HepG2 (cell line): ENCODE data around the gene NOTUM. TPM values are rescaled to one million over a fixed set of nuclear protein-coding genes. Genes with fewer than 3 reads are reported as not detected.

ENCODE experiments used
- ATF7 ChIP-seq, 2 experiments: fragments of 450-650 bp in 1 of 2; sonication (generic) in 1 of 2; formaldehyde crosslinking in 1 of 2; IDR thresholded peaks; 2 replicates each; pipeline versions ENCODE4 v1.4.0 to v1.6.1; 2016 to 2020; ENCODE audit warnings: antibody characterized with exemption in 1 of 2, mild to moderate bottlenecking in 1 of 2, missing genetic modification reagents in 1 of 2
- HIVEP1 ChIP-seq: sonication (generic); formaldehyde crosslinking; IDR thresholded peaks from 2 replicates; pipeline ENCODE4 v1.4.0; 2020; ENCODE audit warnings: mild to moderate bottlenecking, missing genetic modification reagents
- MIER3 ChIP-seq: IDR thresholded peaks from 2 replicates; pipeline ENCODE4 v1.6.1; 2016; ENCODE audit warnings: missing compliant biosample characterization, borderline replicate concordance
- NKX3-1 ChIP-seq: sonication (generic); formaldehyde crosslinking; IDR thresholded peaks from 2 replicates; pipeline ENCODE4 v1.5.0; 2020; ENCODE audit warnings: missing genetic modification reagents
- NPAS2 ChIP-seq: sonication (generic); formaldehyde crosslinking; IDR thresholded peaks from 2 replicates; pipeline ENCODE4 v1.8.0; 2022; ENCODE audit warnings: mild to moderate bottlenecking, missing genetic modification reagents, borderline replicate concordance
- XRCC5 ChIP-seq: fragments of 200-400 bp; formaldehyde crosslinking; optimal IDR thresholded peaks from 2 replicates; pipeline ENCODE3; 2017; ENCODE audit warnings: mild to moderate bottlenecking, low read length
- ZNF629 ChIP-seq: sonication (generic); formaldehyde crosslinking; conservative IDR thresholded peaks from 2 replicates; pipeline ENCODE4 v1.5.0; 2020; ENCODE audit warnings: missing genetic modification reagents
- ZNF781 ChIP-seq: sonication (generic); formaldehyde crosslinking; IDR thresholded peaks from 2 replicates; pipeline ENCODE4 v1.5.1; 2020; ENCODE audit warnings: borderline replicate concordance, mild to moderate bottlenecking, missing genetic modification reagents; ENCODE audit errors: not compliant biosample characterization
- polyA plus RNA-seq, 8 experiments: library from polyadenylated mRNA; depleted of rRNA in 3 of 8; stranded (reverse) in 7 of 8; unstranded in 1 of 8; fragments of >200 nt; fragmentation: Illumina TruSeq in 4 of 8; extraction: Trizol in 4 of 8; gene quantifications; 2 replicates each; pipeline versions ENCODE4 v1.2.1 to v1.2.3, GENCODE V29; 2011 to 2016; ENCODE audit warnings: low read depth in 4 of 8, missing spikeins in 1 of 8, mixed read lengths in 1 of 8; ENCODE audit not compliant: insufficient read depth in 1 of 8
- total RNA-seq, 5 experiments: library from RNA; depleted of rRNA; stranded (reverse); fragments of >200 nt; fragmentation: Illumina TruSeq; extraction: Trizol; gene quantifications; 2 replicates each; pipeline ENCODE4 v1.2.3, GENCODE V29; 2016; ENCODE audit warnings: low read depth in 1 of 5
- TF ChIP-seq, protein P1 (sequence below): sonication (generic); formaldehyde crosslinking; IDR thresholded peaks from 2 replicates; pipeline ENCODE4 v1.4.0; 2020; ENCODE audit warnings: mild to moderate bottlenecking, missing genetic modification reagents, borderline replicate concordance
- TF ChIP-seq, protein P2 (sequence below): sonication (generic); formaldehyde crosslinking; IDR thresholded peaks from 2 replicates; pipeline ENCODE4 v1.8.1; 2022; ENCODE audit warnings: low read depth, mild to moderate bottlenecking, missing genetic modification reagents
- TF ChIP-seq, protein P3 (sequence below): sonication (generic); formaldehyde crosslinking; conservative IDR thresholded peaks from 2 replicates; pipeline ENCODE4 v1.8.1; 2023; ENCODE audit warnings: missing genetic modification reagents
- TF ChIP-seq, protein P4 (sequence below): IDR thresholded peaks from 2 replicates; pipeline ENCODE4 v1.6.1; 2016; ENCODE audit warnings: missing genetic modification reagents, missing compliant biosample characterization
- TF ChIP-seq, protein P5 (sequence below): sonication (generic); formaldehyde crosslinking; IDR thresholded peaks from 2 replicates; pipeline ENCODE4 v1.4.0; 2020; ENCODE audit warnings: mild to moderate bottlenecking, missing genetic modification reagents
- TF ChIP-seq, protein P6 (sequence below): sonication (generic); formaldehyde crosslinking; IDR thresholded peaks from 2 replicates; pipeline ENCODE4 v1.5.0; 2020; ENCODE audit warnings: mild to moderate bottlenecking, missing genetic modification reagents, moderate library complexity

The NOTUM gene
- total and polyA plus RNA-seq, 2 of the 13 experiments (the other 11 are each of a cell fraction or from before 2014, with no cell fraction given): 150 to 160 TPM

DNA sequence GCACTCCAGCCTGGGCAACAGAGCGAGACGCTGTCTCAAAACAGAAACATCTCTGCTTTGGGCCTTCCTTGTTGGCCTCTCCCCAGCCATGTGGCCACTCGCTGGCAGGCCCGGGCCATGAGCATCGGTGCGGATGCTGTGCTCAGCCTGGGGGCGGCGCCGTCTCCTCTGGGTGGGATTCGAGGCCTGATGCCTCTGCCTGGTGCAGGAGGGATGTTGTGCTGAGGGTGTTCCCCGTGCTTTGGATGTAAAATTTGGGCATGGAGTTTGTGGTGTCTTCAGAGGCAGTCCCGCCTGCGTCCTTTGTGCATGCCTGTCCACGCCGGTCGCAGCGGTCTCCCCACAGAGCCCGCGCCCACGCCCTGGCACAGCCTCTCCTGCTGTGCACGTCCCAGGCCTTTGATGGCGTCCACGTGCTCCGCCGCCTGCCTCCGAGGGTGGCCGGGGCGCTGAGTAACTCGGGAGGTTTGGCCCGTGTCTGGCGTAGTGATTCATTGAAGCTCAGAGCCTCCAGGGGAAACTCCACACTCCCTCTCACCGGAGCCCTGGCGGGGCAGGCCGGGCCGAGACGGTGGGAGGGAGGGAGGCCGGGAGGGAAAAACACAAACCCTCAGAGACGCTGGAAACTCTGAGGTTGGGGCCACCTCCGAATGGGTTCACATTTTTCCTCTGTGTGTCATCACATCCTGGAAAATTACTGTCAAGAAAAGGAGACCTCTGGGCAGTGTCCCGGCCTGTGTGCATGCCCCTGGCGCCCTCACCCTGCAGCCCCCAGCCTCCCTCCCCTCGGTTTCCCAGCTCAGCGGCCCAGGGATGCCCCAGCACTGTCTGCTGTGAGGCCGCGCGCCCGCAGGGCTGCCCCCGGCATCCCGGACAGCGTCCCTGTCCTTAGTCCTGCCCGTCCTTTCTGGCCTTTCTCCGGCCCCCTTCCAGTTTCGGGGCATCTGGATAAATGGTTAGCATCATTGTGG lies 42.7 kb upstream of the NOTUM start (continued):
- TF ChIP-seq, protein P1, sequence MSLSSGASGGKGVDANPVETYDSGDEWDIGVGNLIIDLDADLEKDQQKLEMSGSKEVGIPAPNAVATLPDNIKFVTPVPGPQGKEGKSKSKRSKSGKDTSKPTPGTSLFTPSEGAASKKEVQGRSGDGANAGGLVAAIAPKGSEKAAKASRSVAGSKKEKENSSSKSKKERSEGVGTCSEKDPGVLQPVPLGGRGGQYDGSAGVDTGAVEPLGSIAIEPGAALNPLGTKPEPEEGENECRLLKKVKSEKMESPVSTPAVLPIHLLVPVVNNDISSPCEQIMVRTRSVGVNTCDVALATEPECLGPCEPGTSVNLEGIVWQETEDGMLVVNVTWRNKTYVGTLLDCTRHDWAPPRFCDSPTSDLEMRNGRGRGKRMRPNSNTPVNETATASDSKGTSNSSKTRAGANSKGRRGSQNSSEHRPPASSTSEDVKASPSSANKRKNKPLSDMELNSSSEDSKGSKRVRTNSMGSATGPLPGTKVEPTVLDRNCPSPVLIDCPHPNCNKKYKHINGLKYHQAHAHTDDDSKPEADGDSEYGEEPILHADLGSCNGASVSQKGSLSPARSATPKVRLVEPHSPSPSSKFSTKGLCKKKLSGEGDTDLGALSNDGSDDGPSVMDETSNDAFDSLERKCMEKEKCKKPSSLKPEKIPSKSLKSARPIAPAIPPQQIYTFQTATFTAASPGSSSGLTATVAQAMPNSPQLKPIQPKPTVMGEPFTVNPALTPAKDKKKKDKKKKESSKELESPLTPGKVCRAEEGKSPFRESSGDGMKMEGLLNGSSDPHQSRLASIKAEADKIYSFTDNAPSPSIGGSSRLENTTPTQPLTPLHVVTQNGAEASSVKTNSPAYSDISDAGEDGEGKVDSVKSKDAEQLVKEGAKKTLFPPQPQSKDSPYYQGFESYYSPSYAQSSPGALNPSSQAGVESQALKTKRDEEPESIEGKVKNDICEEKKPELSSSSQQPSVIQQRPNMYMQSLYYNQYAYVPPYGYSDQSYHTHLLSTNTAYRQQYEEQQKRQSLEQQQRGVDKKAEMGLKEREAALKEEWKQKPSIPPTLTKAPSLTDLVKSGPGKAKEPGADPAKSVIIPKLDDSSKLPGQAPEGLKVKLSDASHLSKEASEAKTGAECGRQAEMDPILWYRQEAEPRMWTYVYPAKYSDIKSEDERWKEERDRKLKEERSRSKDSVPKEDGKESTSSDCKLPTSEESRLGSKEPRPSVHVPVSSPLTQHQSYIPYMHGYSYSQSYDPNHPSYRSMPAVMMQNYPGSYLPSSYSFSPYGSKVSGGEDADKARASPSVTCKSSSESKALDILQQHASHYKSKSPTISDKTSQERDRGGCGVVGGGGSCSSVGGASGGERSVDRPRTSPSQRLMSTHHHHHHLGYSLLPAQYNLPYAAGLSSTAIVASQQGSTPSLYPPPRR (CRISPR knock-in tag): peak; percentile 54; the same call in 1 of the 2 replicates
- TF ChIP-seq, protein P2, sequence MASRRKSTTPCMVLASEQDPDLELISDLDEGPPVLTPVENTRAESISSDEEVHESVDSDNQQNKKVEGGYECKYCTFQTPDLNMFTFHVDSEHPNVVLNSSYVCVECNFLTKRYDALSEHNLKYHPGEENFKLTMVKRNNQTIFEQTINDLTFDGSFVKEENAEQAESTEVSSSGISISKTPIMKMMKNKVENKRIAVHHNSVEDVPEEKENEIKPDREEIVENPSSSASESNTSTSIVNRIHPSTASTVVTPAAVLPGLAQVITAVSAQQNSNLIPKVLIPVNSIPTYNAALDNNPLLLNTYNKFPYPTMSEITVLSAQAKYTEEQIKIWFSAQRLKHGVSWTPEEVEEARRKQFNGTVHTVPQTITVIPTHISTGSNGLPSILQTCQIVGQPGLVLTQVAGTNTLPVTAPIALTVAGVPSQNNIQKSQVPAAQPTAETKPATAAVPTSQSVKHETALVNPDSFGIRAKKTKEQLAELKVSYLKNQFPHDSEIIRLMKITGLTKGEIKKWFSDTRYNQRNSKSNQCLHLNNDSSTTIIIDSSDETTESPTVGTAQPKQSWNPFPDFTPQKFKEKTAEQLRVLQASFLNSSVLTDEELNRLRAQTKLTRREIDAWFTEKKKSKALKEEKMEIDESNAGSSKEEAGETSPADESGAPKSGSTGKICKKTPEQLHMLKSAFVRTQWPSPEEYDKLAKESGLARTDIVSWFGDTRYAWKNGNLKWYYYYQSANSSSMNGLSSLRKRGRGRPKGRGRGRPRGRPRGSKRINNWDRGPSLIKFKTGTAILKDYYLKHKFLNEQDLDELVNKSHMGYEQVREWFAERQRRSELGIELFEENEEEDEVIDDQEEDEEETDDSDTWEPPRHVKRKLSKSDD (CRISPR knock-in tag): no peak; the same call in 1 of the 2 replicates
- TF ChIP-seq XRCC5 (no peak), ZNF781 (CRISPR knock-in tag) (peak; percentile 67), ATF7 (IDR thresholded peaks at IDR 0.05) (no peak), ATF7 (CRISPR knock-in tag; IDR thresholded peaks at IDR 0.05) (no peak), ZNF629 (CRISPR knock-in tag) (peak; percentile 40), MIER3 (peak; percentile 62; the same call in 1 of the 2 replicates), NKX3-1 (CRISPR knock-in tag) (peak; percentile 84), NPAS2 (CRISPR knock-in tag) (no peak), HIVEP1 (CRISPR knock-in tag) (peak; percentile 96)
- TF ChIP-seq, protein P3, sequence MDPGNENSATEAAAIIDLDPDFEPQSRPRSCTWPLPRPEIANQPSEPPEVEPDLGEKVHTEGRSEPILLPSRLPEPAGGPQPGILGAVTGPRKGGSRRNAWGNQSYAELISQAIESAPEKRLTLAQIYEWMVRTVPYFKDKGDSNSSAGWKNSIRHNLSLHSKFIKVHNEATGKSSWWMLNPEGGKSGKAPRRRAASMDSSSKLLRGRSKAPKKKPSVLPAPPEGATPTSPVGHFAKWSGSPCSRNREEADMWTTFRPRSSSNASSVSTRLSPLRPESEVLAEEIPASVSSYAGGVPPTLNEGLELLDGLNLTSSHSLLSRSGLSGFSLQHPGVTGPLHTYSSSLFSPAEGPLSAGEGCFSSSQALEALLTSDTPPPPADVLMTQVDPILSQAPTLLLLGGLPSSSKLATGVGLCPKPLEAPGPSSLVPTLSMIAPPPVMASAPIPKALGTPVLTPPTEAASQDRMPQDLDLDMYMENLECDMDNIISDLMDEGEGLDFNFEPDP (CRISPR knock-in tag): no peak
- TF ChIP-seq, protein P4, sequence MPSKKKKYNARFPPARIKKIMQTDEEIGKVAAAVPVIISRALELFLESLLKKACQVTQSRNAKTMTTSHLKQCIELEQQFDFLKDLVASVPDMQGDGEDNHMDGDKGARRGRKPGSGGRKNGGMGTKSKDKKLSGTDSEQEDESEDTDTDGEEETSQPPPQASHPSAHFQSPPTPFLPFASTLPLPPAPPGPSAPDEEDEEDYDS (CRISPR knock-in tag): peak; percentile 27; the same call in 1 of the 2 replicates
- TF ChIP-seq, protein P5, sequence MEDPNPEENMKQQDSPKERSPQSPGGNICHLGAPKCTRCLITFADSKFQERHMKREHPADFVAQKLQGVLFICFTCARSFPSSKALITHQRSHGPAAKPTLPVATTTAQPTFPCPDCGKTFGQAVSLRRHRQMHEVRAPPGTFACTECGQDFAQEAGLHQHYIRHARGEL (CRISPR knock-in tag): peak; percentile 62; the same call in 1 of the 2 replicates
- TF ChIP-seq, protein P6, sequence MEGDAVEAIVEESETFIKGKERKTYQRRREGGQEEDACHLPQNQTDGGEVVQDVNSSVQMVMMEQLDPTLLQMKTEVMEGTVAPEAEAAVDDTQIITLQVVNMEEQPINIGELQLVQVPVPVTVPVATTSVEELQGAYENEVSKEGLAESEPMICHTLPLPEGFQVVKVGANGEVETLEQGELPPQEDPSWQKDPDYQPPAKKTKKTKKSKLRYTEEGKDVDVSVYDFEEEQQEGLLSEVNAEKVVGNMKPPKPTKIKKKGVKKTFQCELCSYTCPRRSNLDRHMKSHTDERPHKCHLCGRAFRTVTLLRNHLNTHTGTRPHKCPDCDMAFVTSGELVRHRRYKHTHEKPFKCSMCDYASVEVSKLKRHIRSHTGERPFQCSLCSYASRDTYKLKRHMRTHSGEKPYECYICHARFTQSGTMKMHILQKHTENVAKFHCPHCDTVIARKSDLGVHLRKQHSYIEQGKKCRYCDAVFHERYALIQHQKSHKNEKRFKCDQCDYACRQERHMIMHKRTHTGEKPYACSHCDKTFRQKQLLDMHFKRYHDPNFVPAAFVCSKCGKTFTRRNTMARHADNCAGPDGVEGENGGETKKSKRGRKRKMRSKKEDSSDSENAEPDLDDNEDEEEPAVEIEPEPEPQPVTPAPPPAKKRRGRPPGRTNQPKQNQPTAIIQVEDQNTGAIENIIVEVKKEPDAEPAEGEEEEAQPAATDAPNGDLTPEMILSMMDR: peak; percentile 51
